ENCODE results near the gene MYRFL.
"Not testable (repeated sequence)": the region's sequence is repeated elsewhere in the genome, so short reads cannot be mapped to it uniquely, and the experiment has no call there.

The MYRFL gene

GRCh38 chr12:69824966-69825560 is at the start of gene MYRFL:
Gene MYRFL (plus strand): TSS chr12:69825227. CDS start chr12:69825518, 291 bp downstream.
- DNase-seq (ENCODE audit: low spot score), result no peak

GRCh38 chr12:69779928-69780327 is 45.1 kb upstream of the MYRFL start:
- DNase-seq (ENCODE audit: low spot score), result peak; percentile 52

GRCh38 chr12:69783365-69783764 is 41.7 kb upstream of the MYRFL start:
- no peak for DNase-seq (ENCODE audit: low spot score)

GRCh38 chr12:69789351-69789750 is 35.7 kb upstream of the MYRFL start:
- DNase-seq (ENCODE audit: low spot score), result no peak

GRCh38 chr12:69792533-69792932 is 32.5 kb upstream of the MYRFL start:
- DNase-seq (ENCODE audit: low spot score), result peak; percentile 36

GRCh38 chr12:69807101-69807897 is 17.7 kb upstream of the MYRFL start:
- not testable (repeated sequence) for DNase-seq (ENCODE audit: low spot score)

- DNase-seq (ENCODE audit: low spot score), result no peak
Measured at GRCh38 chr12:69810870-69811498, 14.0 kb upstream of the MYRFL start.

- DNase-seq (ENCODE audit: low spot score), result no peak
Measured at GRCh38 chr12:69816082-69816481, 8.9 kb upstream of the MYRFL start.

- DNase-seq (ENCODE audit: low spot score), result no peak
Measured at GRCh38 chr12:69821032-69821455, 4.0 kb upstream of the MYRFL start.

GRCh38 chr12:69821456-69822159 is 3.4 kb upstream of the MYRFL start:
- peak; percentile 82 for DNase-seq (ENCODE audit: low spot score)

GRCh38 chr12:69822201-69822860 is 2.7 kb upstream of the MYRFL start:
- DNase-seq (ENCODE audit: low spot score), result no peak

GRCh38 chr12:69824028-69824427 is 999 bp upstream of the MYRFL start:
- no peak for DNase-seq (ENCODE audit: low spot score)

- DNase-seq (ENCODE audit: low spot score), result no peak
Measured at GRCh38 chr12:69828897-69829296, 3.9 kb downstream of the MYRFL start.

- DNase-seq (ENCODE audit: low spot score), result no peak
Measured at GRCh38 chr12:69833696-69834095, 8.7 kb downstream of the MYRFL start.

GRCh38 chr12:69834147-69834546 is 9.1 kb downstream of the MYRFL start:
- no peak for DNase-seq (ENCODE audit: low spot score)

- DNase-seq (ENCODE audit: low spot score), result no peak
Measured at GRCh38 chr12:69834576-69834975, 9.5 kb downstream of the MYRFL start.

- DNase-seq (ENCODE audit: low spot score), result no peak
Measured at GRCh38 chr12:69835081-69835480, 10.1 kb downstream of the MYRFL start.

- no peak for DNase-seq (ENCODE audit: low spot score)
Measured at GRCh38 chr12:69836015-69836414, 11.0 kb downstream of the MYRFL start.

- no peak for DNase-seq (ENCODE audit: low spot score)
Measured at GRCh38 chr12:69837191-69837590, 12.2 kb downstream of the MYRFL start.

- no peak for DNase-seq (ENCODE audit: low spot score)
Measured at GRCh38 chr12:69837657-69838415, 12.8 kb downstream of the MYRFL start.

GRCh38 chr12:69840727-69841126 is 15.7 kb downstream of the MYRFL start:
- no peak for DNase-seq (ENCODE audit: low spot score)
